GM19023 (cell line): Measurements from ENCODE around the gene RAC2.

Experiments
- ATAC-seq: cut with Tn5 transposase; IDR thresholded peaks from one replicate; pipeline ENCODE4 v1.9.1; 2021; ENCODE audit warnings: mild to moderate bottlenecking, moderate library complexity; ENCODE audit not compliant: unreplicated experiment

Gene RAC2

GRCh38 chr22:37179622-37180420, 64.2 kb downstream of the RAC2 start:
- ATAC-seq: no peak

- no peak for ATAC-seq
Measured at GRCh38 chr22:37179126-37179470, 65.0 kb downstream of the RAC2 start.

- ATAC-seq: no peak
Measured at GRCh38 chr22:37178350-37179125, 65.5 kb downstream of the RAC2 start.

- ATAC-seq: no peak
Measured at GRCh38 chr22:37177755-37178154, 66.3 kb downstream of the RAC2 start.

- no peak for ATAC-seq
Measured at GRCh38 chr22:37177221-37177620, 66.8 kb downstream of the RAC2 start.

- ATAC-seq: no peak
Measured at GRCh38 chr22:37176464-37177061, 67.5 kb downstream of the RAC2 start.

- no peak for ATAC-seq
Measured at GRCh38 chr22:37175414-37176281, 68.4 kb downstream of the RAC2 start.
